Mesendoderm (in vitro differentiated cells): ENCODE results near the gene ACVR1.

ENCODE experiments used
- DNase-seq: peaks from one replicate; pipeline ENCODE4 v3.0.0; 2013
- H2AK5ac ChIP-seq: 2 replicates; pipeline ENCODE4 v1.6.1; 2013; ENCODE audit warnings: low read length, inconsistent platforms
- H2BK120ac ChIP-seq: 2 replicates; pipeline ENCODE4 v1.6.1; 2013; ENCODE audit warnings: low read depth, mild to moderate bottlenecking, low read length, moderate library complexity, mixed read lengths
- H2BK15ac ChIP-seq: replicated peaks from 2 replicates; pipeline ENCODE4 v1.6.1; 2013; ENCODE audit warnings: low read depth, mild to moderate bottlenecking, moderate library complexity
- H2BK5ac ChIP-seq: 2 replicates; pipeline ENCODE4 v1.6.1; 2013; ENCODE audit warnings: low read length, inconsistent platforms
- H3K18ac ChIP-seq: 2 replicates; pipeline ENCODE4 v1.6.1; 2013; ENCODE audit warnings: mild to moderate bottlenecking, low read length, mixed read lengths
- H3K23ac ChIP-seq: one replicate; pipeline ENCODE4 v1.6.1; 2013; ENCODE audit warnings: low read length
- H3K27ac ChIP-seq: 2 replicates; pipeline ENCODE4 v1.5.1; 2013; ENCODE audit warnings: low read depth, mild to moderate bottlenecking, inconsistent platforms, low read length, moderate library complexity
- H3K27me3 ChIP-seq: 2 replicates; pipeline ENCODE4 v1.6.1; 2013; ENCODE audit warnings: low read length, control low read depth, mild to moderate bottlenecking, inconsistent platforms; ENCODE audit not compliant: insufficient read depth, poor library complexity
- H3K36me3 ChIP-seq: 2 replicates; pipeline ENCODE4 v1.6.1; 2013; ENCODE audit warnings: low read length, inconsistent platforms; ENCODE audit not compliant: control insufficient read depth, insufficient read depth
- H3K4ac ChIP-seq: one replicate; pipeline ENCODE4 v1.6.1; 2013; ENCODE audit warnings: low read depth, mild to moderate bottlenecking, low read length, moderate library complexity
- H3K4me1 ChIP-seq: 2 replicates; pipeline ENCODE4 v1.6.1; 2013; ENCODE audit warnings: low read depth, low read length, inconsistent platforms; ENCODE audit not compliant: control insufficient read depth
- H3K4me2 ChIP-seq: 2 replicates; pipeline ENCODE4 v1.6.1; 2013; ENCODE audit warnings: low read length
- H3K4me3 ChIP-seq: 2 replicates; pipeline ENCODE4 v1.5.1; 2013; ENCODE audit warnings: mild to moderate bottlenecking, low read length
- H3K56ac ChIP-seq: one replicate; pipeline ENCODE4 v1.6.1; 2013; ENCODE audit warnings: low read length
- H3K79me1 ChIP-seq: 2 replicates; pipeline ENCODE4 v1.6.1; 2013; ENCODE audit warnings: low read length, inconsistent platforms
- H3K79me2 ChIP-seq: 2 replicates; pipeline ENCODE4 v1.6.1; 2013; ENCODE audit warnings: mild to moderate bottlenecking, low read length; ENCODE audit not compliant: control insufficient read depth, insufficient read depth
- H3K9ac ChIP-seq: 2 replicates; pipeline ENCODE4 v1.6.1; 2013; ENCODE audit warnings: low read length, inconsistent platforms
- H4K5ac ChIP-seq: one replicate; pipeline ENCODE4 v1.6.1; 2013; ENCODE audit warnings: low read length
- H4K8ac ChIP-seq: one replicate; pipeline ENCODE4 v1.6.1; 2013; ENCODE audit warnings: low read depth, mild to moderate bottlenecking, control low read depth, low read length, moderate library complexity
- WGBS: extraction: QIAGEN DNeasy Blood & Tissue Kit; methylation state at CpG from one replicate; pipeline ENCODE4 v1.1.7; 2013; ENCODE audit warnings: low lambda C conversion rate, missing lambda C conversion rate; ENCODE audit not compliant: insufficient coverage; ENCODE audit errors: extremely low coverage; 5-methylcytosine and 5-hydroxymethylcytosine counted together

The ACVR1 gene

GRCh38 chr2:157751462-157752058, 124.6 kb downstream of the ACVR1 start:
- H4K8ac ChIP-seq, result no peak overlapping the region
- H3K56ac ChIP-seq, result no peak overlapping the region
- H3K4me3 ChIP-seq, result no peak overlapping the region
- no peak overlapping the region for H3K4ac ChIP-seq
- no peak overlapping the region for H3K4me2 ChIP-seq
- no peak overlapping the region for H2BK120ac ChIP-seq
- peaks cover 2% of the 10 kb centered on the region for H3K79me1 ChIP-seq
- H4K5ac ChIP-seq, result no peak overlapping the region
- no peak overlapping the region for H2AK5ac ChIP-seq
- peak; percentile 79 for DNase-seq
- H3K36me3 ChIP-seq, result no peaks in the 10 kb centered on the region
- H3K27me3 ChIP-seq, result no peaks in the 10 kb centered on the region
- no peak overlapping the region for H2BK5ac ChIP-seq
- H3K9ac ChIP-seq, result no peak overlapping the region
- H3K18ac ChIP-seq, result no peak overlapping the region
- WGBS, result no CpG with 5 or more reads among the region's 6 CpGs
- H3K23ac ChIP-seq, result no peak overlapping the region
- H2BK15ac ChIP-seq, result no peak overlapping the region
- H3K27ac ChIP-seq, result no peak overlapping the region
- H3K79me2 ChIP-seq, result no peaks in the 10 kb centered on the region
- no peaks in the 10 kb centered on the region for H3K4me1 ChIP-seq

GRCh38 chr2:157749684-157750083, 126.4 kb downstream of the ACVR1 start:
- no peaks in the 10 kb centered on the region for H3K4me1 ChIP-seq
- H3K27ac ChIP-seq, result no peak overlapping the region

DNA sequence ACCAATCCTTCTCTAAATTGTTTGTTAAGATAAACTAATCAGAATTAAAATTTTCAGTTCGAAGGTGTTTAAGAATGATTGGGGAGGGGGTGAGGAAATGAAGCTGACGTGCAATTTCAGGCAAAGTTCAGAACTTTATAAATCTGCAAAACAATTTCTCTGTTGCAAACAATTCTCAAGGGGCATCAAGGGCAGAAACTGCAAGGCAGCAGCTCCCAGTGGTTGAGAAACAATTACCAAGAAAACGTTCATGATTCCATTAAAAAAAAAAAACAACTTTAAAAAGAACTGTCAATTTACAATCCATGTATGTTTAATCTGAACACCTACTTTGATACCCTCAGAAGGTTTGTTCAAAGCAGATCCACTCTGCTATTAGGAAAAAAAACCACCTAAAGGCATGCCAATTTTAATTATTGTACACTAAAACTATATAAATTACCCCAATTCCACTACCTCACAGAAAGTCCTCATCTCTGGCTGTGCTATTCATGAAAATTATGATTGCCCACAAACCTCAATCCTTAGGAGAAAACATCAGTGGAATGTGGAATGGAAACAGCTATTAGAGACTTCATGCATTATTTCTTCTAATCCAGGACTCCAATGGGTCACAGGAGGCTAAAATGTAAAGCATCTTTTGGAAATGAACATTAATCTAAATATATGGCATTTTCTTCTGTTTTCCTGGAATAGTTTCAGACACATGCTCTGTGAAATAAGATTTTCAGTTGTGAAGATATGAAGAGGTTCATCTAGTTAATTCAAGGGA, 127.6 kb downstream of the ACVR1 start:
- Histone ChIP-seq H2BK5ac (no peak overlapping the region), H3K27ac (no peak overlapping the region), H3K4me2 (no peak overlapping the region), H3K79me2 (no peaks in the 10 kb centered on the region), H3K23ac (no peak overlapping the region), H3K4ac (no peak overlapping the region), H3K4me3 (no peak overlapping the region), H3K27me3 (no peaks in the 10 kb centered on the region), H2AK5ac (no peak overlapping the region), H3K9ac (no peak overlapping the region), H2BK120ac (no peak overlapping the region), H2BK15ac (no peak overlapping the region), H3K56ac (no peak overlapping the region), H3K18ac (no peak overlapping the region), H3K36me3 (no peaks in the 10 kb centered on the region), H4K8ac (no peak overlapping the region), H3K4me1 (no peaks in the 10 kb centered on the region), H3K79me1 (peaks cover 2% of the 10 kb centered on the region), H4K5ac (no peak overlapping the region)
- 100% methylated on average over 2 of the region's 3 CpGs for WGBS
- no peak for DNase-seq

More at GRCh38 chr2:157749684-157750083, 126.4 kb downstream of the ACVR1 start:
- H3K4ac ChIP-seq, result no peak overlapping the region
- no peak overlapping the region for H2BK120ac ChIP-seq
- H3K79me1 ChIP-seq, result peaks cover 2% of the 10 kb centered on the region
- no peak overlapping the region for H3K18ac ChIP-seq
- no peaks in the 10 kb centered on the region for H3K27me3 ChIP-seq
- H2BK5ac ChIP-seq, result no peak overlapping the region
- no CpG with 5 or more reads among the region's 6 CpGs for WGBS
- no peaks in the 10 kb centered on the region for H3K36me3 ChIP-seq
- H3K79me2 ChIP-seq, result no peaks in the 10 kb centered on the region
- no peak overlapping the region for H2AK5ac ChIP-seq
- no peak overlapping the region for H2BK15ac ChIP-seq
- H3K23ac ChIP-seq, result no peak overlapping the region
- H3K4me3 ChIP-seq, result no peak overlapping the region
- no peak overlapping the region for H3K56ac ChIP-seq
- no peak for DNase-seq
- no peak overlapping the region for H3K4me2 ChIP-seq
- no peak overlapping the region for H3K9ac ChIP-seq
- no peak overlapping the region for H4K8ac ChIP-seq
- H4K5ac ChIP-seq, result no peak overlapping the region

GRCh38 chr2:157747695-157748370, 128.3 kb downstream of the ACVR1 start:
- Histone ChIP-seq H3K18ac (no peak overlapping the region), H2BK120ac (no peak overlapping the region), H3K36me3 (no peaks in the 10 kb centered on the region), H2BK5ac (no peak overlapping the region), H4K8ac (no peak overlapping the region), H2AK5ac (no peak overlapping the region), H3K4ac (no peak overlapping the region), H3K27me3 (no peaks in the 10 kb centered on the region), H4K5ac (no peak overlapping the region), H3K79me1 (peaks cover 2% of the 10 kb centered on the region), H3K27ac (no peak overlapping the region), H3K4me3 (no peak overlapping the region), H3K9ac (no peak overlapping the region), H3K56ac (no peak overlapping the region), H2BK15ac (no peak overlapping the region), H3K23ac (no peak overlapping the region), H3K4me1 (no peaks in the 10 kb centered on the region), H3K4me2 (no peak overlapping the region), H3K79me2 (no peaks in the 10 kb centered on the region)
- no CpG with 5 or more reads among the region's 3 CpGs for WGBS
- peak; percentile 18 for DNase-seq

DNA sequence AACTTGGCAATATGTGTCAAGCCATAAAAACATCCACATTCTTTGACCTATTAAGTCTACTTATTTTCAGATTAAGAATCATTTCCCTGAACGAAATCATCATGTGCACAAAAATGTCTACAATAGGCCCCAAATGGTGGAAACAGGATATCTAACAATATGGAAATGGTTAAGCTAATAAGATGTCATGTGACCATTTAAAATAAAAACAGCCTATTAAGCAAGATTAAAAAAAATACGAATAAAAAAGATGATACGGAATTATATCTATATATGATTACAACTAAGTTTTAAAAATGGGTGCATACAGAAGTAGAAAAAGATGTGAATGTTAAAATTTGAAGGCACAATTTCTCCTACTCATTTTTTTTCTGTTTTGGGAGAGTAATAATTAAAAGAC, 128.8 kb downstream of the ACVR1 start:
- H3K4ac ChIP-seq, result no peak overlapping the region
- H3K27ac ChIP-seq, result no peak overlapping the region
- 100% methylated on average over 2 of the region's 3 CpGs for WGBS
- H2BK5ac ChIP-seq, result no peak overlapping the region
- H3K23ac ChIP-seq, result no peak overlapping the region
- H4K5ac ChIP-seq, result no peak overlapping the region
- no peak overlapping the region for H3K9ac ChIP-seq
- no peak overlapping the region for H2AK5ac ChIP-seq
- peaks cover 2% of the 10 kb centered on the region for H3K79me1 ChIP-seq
- no peak overlapping the region for H3K18ac ChIP-seq
- no peak overlapping the region for H2BK120ac ChIP-seq
- H3K36me3 ChIP-seq, result no peaks in the 10 kb centered on the region
- H3K4me2 ChIP-seq, result no peak overlapping the region
- no peaks in the 10 kb centered on the region for H3K27me3 ChIP-seq
- no peak overlapping the region for H2BK15ac ChIP-seq
- no peak overlapping the region for H4K8ac ChIP-seq
- no peak overlapping the region for H3K4me3 ChIP-seq
- no peak overlapping the region for H3K56ac ChIP-seq
- H3K79me2 ChIP-seq, result no peaks in the 10 kb centered on the region
- no peaks in the 10 kb centered on the region for H3K4me1 ChIP-seq
- DNase-seq, result no peak
